Endometrium (tissue), 2 donors: ENCODE data around the gene NOP16.

Experiments used
- FAIRE-seq: peaks from 2 replicates; lab custom pipeline; 2012; peaks lifted over from hg19 to GRCh38; lab: Jason Lieb, UNC
- donor health status: control.
- donor health status: control.

NOP16 gene

DNA sequence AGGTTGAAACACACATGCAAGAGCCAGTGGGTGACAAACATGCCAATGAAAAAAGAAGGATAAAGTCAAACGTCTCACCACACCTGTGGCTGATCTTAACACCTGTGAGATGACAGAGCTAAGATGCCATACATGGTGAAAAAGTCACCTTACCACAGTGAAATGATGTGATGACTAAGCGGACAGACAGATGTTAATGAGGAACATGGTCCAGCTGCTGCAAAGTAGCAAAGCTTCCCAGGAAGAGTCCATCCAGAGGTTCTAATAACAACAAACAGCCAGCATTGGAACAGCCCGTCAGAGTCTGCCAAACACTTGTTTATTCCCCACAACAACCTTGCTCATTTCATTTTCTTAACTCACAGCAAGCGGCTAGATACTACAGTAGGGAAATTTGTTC, 28.7 kb downstream of the NOP16 start:
- no peak for FAIRE-seq

DNA sequence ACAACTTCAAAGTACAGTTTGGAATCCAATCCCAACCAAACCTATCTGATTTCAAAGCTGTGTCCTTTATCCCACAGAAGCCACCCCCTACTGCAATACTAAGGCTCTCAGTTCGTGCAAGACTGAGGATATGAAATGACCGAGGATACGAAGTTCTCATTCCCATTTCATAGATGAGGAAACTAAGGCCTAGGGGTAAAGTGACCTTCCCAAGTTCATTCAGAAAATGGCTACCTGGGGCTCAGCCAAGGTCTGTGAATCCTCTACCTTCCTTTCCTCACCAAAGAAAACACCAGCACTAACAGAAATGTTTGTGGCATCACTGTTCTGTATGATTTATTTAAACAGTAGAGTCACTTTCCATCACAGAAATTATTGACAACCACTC, 32.2 kb downstream of the NOP16 start:
- no peak for FAIRE-seq

DNA sequence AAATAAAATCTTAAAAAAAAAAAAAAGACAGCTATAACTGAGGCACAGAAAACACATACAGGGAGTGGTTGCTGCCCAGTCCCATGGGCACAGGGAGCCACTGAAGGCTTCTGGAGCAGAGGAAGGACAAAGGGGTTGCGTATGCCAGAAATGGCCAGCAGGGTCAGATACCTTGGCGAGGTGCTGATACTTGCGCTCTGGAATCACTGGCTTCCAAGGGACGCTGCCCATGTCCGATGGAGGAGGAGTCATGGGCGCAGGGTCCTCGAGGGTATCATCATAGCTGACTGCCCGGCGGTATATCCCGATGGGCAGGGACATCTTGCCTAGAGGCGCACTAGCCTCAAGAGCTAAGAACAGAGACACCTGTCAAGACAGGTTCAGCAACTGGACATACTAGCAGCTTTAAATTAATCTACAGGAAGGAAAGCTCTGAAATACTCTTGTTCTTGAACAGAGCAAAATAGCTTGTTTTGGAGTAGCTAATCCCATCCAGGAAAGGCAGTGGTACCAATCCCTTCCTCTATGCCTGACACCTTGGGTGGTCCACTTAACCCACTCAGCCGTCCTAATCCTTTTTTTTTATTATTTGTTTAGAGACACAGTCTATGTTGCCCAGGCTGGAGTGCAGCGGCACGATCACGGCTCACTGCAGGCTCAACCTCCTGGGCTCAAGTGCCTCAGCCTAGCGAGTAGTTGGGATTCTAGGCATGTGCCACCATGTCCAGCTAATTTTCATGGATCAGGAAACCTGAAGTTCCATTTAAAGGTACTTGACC, 32.8 kb downstream of the NOP16 start:
- no peak for FAIRE-seq

DNA sequence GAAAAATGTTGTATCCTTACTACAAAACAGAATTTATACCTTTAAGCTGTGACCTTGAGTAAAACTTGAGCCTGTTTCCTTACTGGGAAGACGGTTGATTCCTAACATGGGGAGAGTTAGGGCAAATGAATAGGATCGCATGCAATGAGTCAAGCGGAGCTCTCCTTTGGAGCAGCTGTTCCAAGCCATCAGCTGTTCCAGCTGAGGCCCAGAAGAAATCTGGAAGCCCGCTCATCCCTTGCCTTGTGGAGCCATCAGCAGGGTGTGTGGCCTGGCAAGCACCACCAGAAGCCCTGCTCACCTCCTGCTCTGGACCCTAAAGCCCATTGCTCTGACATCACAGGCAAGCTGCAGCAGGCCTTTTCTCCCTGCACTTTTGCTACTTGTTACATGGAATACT, 34.9 kb downstream of the NOP16 start:
- FAIRE-seq, result no peak

DNA sequence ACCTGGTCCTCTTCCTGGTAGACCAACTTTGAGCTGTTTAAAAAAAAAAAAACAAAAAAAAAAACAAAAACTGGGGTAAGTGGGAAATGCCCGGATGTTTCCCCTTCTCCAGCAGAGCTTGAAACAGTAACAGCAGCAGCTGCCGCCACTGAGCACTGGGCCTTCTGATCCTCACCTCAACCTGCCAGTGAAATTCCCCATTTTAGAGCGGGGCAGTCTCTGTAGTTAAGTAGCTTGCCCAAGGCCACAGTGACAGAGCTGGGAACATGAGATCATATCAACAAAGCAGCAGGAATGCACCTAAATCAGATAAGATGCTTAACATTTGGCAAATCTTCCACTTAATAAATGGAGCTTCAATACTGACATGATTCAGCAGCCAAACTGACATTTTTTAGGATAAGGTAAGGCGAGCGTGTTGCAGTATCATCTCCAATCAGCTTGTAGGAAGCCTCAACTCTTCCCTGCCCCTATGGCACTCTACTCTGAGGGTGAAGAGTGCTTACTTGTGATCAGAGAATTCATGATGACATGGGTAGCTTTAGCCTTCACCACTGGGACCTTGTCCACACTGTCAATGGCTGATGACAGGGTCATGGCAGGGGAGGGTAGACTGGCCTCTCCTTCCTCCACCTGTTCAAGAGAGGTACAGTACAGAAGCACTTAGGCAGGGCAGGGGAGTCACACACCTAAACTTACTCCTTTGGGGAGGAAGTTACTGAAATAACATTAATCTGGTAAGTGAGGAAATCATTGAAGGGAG, 36.1 kb downstream of the NOP16 start:
- no peak for FAIRE-seq

DNA sequence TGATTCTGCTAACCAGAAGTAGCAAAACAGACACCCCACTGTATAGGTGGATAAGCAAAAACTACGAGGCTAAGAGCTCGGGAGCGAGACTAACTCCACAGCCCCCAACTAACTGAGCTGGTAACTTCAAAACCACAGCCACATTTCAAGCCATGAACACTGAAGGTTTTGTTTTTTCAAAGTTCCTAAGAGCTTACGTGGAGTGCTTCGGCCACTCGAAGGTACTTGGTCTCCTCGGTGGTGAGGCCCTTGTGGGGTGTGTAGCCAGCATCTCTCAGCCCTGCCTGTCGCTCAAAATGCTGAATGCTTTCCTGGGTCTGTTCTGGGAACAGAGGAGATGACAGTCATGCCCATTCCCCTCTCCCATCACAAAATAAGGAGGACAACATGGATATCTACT, 38.0 kb downstream of the NOP16 start:
- FAIRE-seq, result no peak

DNA sequence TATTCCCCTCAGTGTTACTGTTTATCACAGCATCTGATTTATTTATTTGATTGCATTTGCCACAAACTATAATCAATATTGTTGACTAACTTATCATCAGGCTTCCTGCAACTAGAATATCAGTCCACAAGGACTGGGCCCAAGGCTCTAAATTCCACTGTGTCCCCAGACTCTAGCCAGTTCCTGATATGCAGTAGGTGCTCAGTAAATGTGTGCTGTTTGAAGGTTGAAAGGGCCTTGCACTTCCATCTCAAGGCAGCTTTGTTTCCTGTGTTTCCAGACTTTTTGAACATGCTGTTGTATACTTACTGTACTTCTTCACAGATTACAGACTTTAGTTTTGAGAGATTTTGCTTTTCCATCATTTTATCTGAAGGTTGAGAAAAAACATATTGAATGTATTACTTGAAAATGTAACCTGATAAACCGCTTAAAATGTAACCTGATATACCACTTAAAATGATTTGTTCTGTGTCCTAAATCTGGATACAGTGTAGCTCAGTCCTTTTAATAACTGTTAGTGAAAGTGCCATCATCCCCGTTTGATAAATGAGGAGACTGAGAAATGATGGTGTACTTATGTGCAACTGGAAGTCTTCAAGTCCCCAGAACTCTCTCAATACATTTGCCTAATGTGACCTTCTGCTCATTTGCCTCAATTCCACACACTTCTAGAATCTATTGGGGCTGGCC, 45.5 kb downstream of the NOP16 start:
- FAIRE-seq, result no peak

DNA sequence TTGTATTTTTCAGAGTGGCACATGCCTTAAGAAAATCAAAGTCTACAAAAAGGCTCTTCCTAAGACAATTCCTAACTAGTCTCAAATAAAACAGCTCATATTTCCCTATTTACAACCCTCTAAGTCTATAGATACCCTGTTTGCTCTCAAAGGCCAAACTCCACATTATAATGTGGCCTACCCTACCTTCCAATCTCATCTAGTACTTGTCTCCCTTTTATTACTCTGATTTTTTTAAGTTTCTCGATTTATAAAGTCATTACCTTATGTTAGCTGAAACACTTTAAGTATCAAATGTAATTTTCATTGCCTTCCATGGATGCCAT, 46.3 kb downstream of the NOP16 start:
- FAIRE-seq, result no peak

DNA sequence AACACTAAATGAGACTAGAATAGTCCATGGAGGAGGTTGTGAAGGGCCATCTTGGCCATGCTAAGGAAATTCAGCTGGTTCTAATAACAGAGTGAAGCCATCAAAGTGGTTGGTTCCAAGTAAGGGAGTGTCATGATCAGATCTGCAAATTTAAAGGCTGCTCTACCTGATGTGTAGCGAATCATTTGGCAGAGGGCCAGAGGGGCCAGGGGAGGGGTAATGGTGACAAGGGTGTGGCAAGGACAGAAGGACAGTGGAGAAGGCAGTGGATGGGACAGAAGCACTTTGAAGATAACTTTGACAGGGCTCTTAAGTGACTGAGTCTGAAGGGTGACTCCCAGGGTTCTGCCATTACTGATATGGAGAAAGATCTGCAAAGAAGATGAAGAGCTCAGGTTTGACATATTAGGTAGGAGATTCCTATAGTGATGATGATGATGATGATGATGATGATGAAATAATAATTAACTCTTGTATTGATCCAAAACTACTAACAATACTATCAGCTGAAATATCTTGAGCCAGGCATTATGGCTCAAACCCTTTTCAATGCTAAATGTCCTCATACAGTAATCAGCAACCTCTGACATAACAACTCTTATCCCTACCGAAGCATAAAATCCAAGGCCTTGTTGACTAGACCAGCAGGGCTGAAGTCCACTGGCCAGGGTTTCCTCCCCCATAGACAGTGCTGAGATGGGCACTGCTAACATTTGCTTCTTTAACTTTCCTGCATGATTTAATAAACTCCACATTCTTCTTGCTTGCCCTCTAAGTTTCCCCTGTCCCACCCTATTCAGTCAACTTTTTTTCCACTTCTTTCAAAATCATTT, 46.9 kb downstream of the NOP16 start:
- FAIRE-seq, result no peak

DNA sequence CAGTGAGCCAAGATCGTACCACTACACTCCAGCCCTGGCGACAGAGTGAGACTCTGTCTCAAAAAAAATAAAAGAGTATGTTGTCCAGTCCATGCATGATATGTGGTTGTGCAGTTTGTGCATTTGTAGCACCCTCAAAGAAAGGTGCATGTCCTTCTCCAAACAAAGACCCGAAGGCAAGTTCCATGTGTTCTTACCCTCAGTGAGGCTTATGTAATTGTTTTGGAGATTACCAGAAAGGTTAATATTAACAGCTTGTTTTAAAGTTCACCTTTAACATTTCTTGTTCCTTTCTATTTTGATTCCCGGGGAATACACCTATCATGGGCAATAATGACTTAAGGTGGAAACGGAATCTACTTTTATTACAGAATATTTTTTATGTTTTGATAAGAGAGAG, 49.1 kb downstream of the NOP16 start:
- no peak for FAIRE-seq

DNA sequence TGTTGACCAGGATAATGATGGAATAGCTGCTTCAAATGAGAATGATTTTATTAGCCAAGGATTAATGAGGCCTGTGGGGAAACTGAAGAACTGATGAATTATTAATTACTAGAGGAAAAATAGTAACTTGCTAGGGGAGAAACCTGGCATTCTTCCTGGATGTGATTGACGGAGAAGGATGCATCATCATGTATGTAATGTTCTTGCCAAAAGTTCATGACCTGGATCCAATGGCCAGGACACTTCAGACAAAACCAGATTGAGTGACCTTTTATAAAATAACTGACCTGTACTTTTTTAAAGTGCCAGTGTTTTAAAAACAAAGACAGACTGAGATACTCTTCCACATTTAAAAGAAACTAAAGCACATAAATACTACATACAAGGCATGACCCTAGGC, 50.5 kb downstream of the NOP16 start:
- no peak for FAIRE-seq

DNA sequence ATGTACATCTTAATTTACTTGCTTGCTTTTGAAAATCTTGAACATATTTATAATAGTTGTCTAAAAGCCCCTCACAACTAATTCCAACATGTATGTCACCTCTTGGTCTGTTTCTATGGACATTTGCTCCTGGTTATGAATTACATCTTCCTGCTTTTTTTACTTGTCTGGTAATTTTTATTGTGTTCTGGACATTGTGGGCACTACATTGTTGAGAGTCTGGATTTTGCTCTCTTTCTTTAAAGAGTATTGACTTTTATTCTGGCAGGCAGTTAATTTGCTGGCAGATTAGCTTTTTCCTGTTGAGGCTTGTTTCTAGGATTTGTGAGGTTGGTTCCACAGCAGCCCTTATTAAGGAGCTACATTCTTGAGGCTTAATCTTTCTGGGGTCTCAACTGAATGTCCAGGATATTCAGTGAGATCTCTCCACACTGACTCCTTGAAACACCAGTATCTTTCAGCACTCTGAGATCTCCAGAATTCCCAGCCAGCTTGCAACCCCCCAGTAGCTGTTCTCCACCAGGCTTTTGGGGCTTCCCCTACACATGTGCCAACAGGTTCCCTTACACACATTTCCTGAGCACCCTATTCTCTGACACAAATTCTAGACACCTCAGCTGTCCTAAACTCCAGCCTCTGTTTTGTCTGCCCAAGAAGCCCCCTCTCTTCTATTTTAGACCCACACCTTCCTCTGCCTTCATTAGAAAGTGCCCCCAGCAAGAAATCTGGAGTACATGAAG, 54.2 kb downstream of the NOP16 start:
- no peak for FAIRE-seq
